Panc1 (cell line): ENCODE measurements around the gene PCDHA7. TPM values are rescaled to one million over a fixed set of nuclear protein-coding genes. Genes with fewer than 3 reads are reported as not detected.
"Not testable (repeated sequence)": the region's sequence is repeated elsewhere in the genome, so short reads cannot be mapped to it uniquely, and the experiment has no call there.

Experiments used
- ATAC-seq: fragments of 200-7000 bp; cut with Tn5 transposase; 2 replicates; pipeline ENCODE4 v1.9.1; 2020; ENCODE audit warnings: mild to moderate bottlenecking, moderate library complexity
- BruUV-seq: library from RNA; stranded (reverse); fragments of 400-500 nt; replicated peaks from 2 replicates; lab custom pipeline; 2021; lab: Mats Ljungman, UMichigan
- CTCF ChIA-PET: fragments of 300-600 bp; sonication (Branson Sonifier 250); formaldehyde crosslinking; loops from one replicate; lab custom pipeline; 2022; ENCODE audit warnings: antibody characterized with exemption; lab: Charles Lee
- POLR2A ChIA-PET: fragments of 300-600 bp; sonication (Branson Sonifier 250); formaldehyde crosslinking; loops from one replicate; lab custom pipeline; 2022; ENCODE audit warnings: antibody characterized with exemption; lab: Charles Lee
- DNase-seq: peaks from one replicate; pipeline ENCODE4 v3.0.0-alpha.2; 2010; ENCODE audit warnings: low read depth, low spot score
- H3K27ac ChIP-seq: 2 replicates; pipeline ENCODE4 v1.5.1; 2011; ENCODE audit warnings: mild to moderate bottlenecking, low read length, inconsistent platforms
- H3K27me3 ChIP-seq: fragments of 200-500 bp; sonication (Bioruptor generic); 2 replicates; pipeline ENCODE4 v1.6.0; 2014; ENCODE audit warnings: low read length, inconsistent platforms; ENCODE audit not compliant: control insufficient read depth, insufficient read depth
- H3K36me3 ChIP-seq: fragments of 200-500 bp; sonication (Bioruptor generic); 2 replicates; pipeline ENCODE4 v1.5.1; 2014; ENCODE audit warnings: inconsistent platforms, mild to moderate bottlenecking, low read length, moderate library complexity; ENCODE audit not compliant: control insufficient read depth, insufficient read depth
- H3K4me1 ChIP-seq: 2 replicates; pipeline ENCODE4 v1.5.1; 2011; ENCODE audit warnings: inconsistent platforms, mild to moderate bottlenecking, low read length, moderate library complexity; ENCODE audit not compliant: control insufficient read depth, insufficient read depth
- H3K4me3 ChIP-seq, 2 experiments: 2 replicates each; pipeline ENCODE4 v1.5.1; 2011 to 2012; ENCODE audit warnings: low read depth in 2 of 2, low read length in 2 of 2, mild to moderate bottlenecking in 2 of 2, inconsistent platforms in 1 of 2, moderate library complexity in 1 of 2
- H3K9me3 ChIP-seq: fragments of 200-500 bp; sonication (Bioruptor generic); 2 replicates; pipeline ENCODE4 v1.5.1; 2014; ENCODE audit warnings: low read depth, mild to moderate bottlenecking, inconsistent platforms, low read length, moderate library complexity; ENCODE audit not compliant: control insufficient read depth, insufficient read depth
- CTCF ChIP-seq: fragments of 450-650 bp; IDR thresholded peaks from 2 replicates; pipeline ENCODE4 v1.5.1; 2017; ENCODE audit warnings: mild to moderate bottlenecking
- POLR2AphosphoS5 ChIP-seq: IDR thresholded peaks from 2 replicates; pipeline ENCODE4 v1.6.1; 2012; ENCODE audit warnings: mild to moderate bottlenecking, low read depth, low read length, moderate library complexity
- SIN3A ChIP-seq: IDR thresholded peaks from 2 replicates; pipeline ENCODE4 v1.6.1; 2012; ENCODE audit warnings: low read depth, mild to moderate bottlenecking, low read length, moderate library complexity, borderline replicate concordance; ENCODE audit not compliant: insufficient read depth
- TCF7L2 ChIP-seq: IDR thresholded peaks from 2 replicates; pipeline ENCODE4 v1.6.1; 2011; ENCODE audit warnings: mild to moderate bottlenecking, low read depth, low read length, inconsistent platforms
- in situ Hi-C: cut with HindIII; loops from 2 replicates; pipeline ENCODE4 v1.10.0; 2016; ENCODE audit warnings: low sequenced_read_pairs, low pct_unique_long_range_greater_than_20kb
- intact Hi-C: fragments of 100-400 bp; cut with micrococcal nuclease; formaldehyde crosslinking; loops from one replicate; pipeline ENCODE4 v1.10.0; 2022; ENCODE audit not compliant: unreplicated experiment
- total RNA-seq: library from RNA; stranded (reverse); gene quantifications from one replicate; pipeline ENCODE4 v1.2.1, GENCODE V29; 2021; ENCODE audit not compliant: unreplicated experiment
- TF ChIP-seq, protein P1 (sequence below), 2 experiments: IDR thresholded peaks; 2 replicates each; pipeline ENCODE4 v1.6.1; 2011 to 2012; ENCODE audit warnings: low read depth in 2 of 2, control low read depth in 1 of 2, low read length in 1 of 2, mild to moderate bottlenecking in 1 of 2, moderate library complexity in 1 of 2; ENCODE audit not compliant: insufficient read depth in 1 of 2

Gene PCDHA7
- total RNA-seq, 1 experiment from 2014 or later: 0.15 TPM

- ChIA-PET POLR2A (no interaction called here), CTCF (no interaction called here)
- Histone ChIP-seq H3K9me3 (peaks cover 29% of the 10 kb centered on the region), H3K4me1 (no peaks in the 10 kb centered on the region), H3K36me3 (no peaks in the 10 kb centered on the region), H3K27ac (no peak within 1 kb of the TSS), H3K4me3 (no peak within 1 kb of the TSS), H3K27me3 (no peaks in the 10 kb centered on the region)
- DNase-seq (no peak), ATAC-seq (no peak)
- intact Hi-C loops (no loop called here), in situ Hi-C loops (no loop called here)
- BruUV-seq: no TSS peak
- no peak for TF ChIP-seq POLR2AphosphoS5
- no peak; the same call in 1 of the 2 replicates for TF ChIP-seq CTCF
- TF ChIP-seq SIN3A: no peak
- TF ChIP-seq TCF7L2: no peak
- TF ChIP-seq, protein P1, sequence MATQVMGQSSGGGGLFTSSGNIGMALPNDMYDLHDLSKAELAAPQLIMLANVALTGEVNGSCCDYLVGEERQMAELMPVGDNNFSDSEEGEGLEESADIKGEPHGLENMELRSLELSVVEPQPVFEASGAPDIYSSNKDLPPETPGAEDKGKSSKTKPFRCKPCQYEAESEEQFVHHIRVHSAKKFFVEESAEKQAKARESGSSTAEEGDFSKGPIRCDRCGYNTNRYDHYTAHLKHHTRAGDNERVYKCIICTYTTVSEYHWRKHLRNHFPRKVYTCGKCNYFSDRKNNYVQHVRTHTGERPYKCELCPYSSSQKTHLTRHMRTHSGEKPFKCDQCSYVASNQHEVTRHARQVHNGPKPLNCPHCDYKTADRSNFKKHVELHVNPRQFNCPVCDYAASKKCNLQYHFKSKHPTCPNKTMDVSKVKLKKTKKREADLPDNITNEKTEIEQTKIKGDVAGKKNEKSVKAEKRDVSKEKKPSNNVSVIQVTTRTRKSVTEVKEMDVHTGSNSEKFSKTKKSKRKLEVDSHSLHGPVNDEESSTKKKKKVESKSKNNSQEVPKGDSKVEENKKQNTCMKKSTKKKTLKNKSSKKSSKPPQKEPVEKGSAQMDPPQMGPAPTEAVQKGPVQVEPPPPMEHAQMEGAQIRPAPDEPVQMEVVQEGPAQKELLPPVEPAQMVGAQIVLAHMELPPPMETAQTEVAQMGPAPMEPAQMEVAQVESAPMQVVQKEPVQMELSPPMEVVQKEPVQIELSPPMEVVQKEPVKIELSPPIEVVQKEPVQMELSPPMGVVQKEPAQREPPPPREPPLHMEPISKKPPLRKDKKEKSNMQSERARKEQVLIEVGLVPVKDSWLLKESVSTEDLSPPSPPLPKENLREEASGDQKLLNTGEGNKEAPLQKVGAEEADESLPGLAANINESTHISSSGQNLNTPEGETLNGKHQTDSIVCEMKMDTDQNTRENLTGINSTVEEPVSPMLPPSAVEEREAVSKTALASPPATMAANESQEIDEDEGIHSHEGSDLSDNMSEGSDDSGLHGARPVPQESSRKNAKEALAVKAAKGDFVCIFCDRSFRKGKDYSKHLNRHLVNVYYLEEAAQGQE (IDR thresholded peaks at IDR 0.05; ENCODE audit: insufficient read depth in 1 of 2, low read depth in 2 of 2, low read length in 1 of 2): no peak
Measured at GRCh38 chr5:140800816-140801493, 33.1 kb upstream of the PCDHA7 start, which contains the start of gene PCDHA3. TSS of gene PCDHA3 (plus strand) at chr5:140801057.

- no peak overlapping the region for H3K27ac ChIP-seq
- H3K4me3 ChIP-seq: no peak overlapping the region
- intact Hi-C loops (no loop called here), in situ Hi-C loops (no loop called here)
- no peak for TF ChIP-seq SIN3A
- TF ChIP-seq, protein P1 (IDR thresholded peaks at IDR 0.05; ENCODE audit: insufficient read depth in 1 of 2, low read depth in 2 of 2, low read length in 1 of 2): no peak
- TF ChIP-seq POLR2AphosphoS5: no peak
- TF ChIP-seq TCF7L2: no peak
- TF ChIP-seq CTCF: no peak
- no TSS peak for BruUV-seq
- ChIA-PET POLR2A (no interaction called here), CTCF (no interaction called here)
- no peak for DNase-seq
- no peaks in the 10 kb centered on the region for H3K36me3 ChIP-seq
- peaks cover 29% of the 10 kb centered on the region for H3K9me3 ChIP-seq
- no peaks in the 10 kb centered on the region for H3K4me1 ChIP-seq
- ATAC-seq: no peak
- no peaks in the 10 kb centered on the region for H3K27me3 ChIP-seq
Measured at GRCh38 chr5:140801494-140801841, 32.6 kb upstream of the PCDHA7 start.

DNA sequence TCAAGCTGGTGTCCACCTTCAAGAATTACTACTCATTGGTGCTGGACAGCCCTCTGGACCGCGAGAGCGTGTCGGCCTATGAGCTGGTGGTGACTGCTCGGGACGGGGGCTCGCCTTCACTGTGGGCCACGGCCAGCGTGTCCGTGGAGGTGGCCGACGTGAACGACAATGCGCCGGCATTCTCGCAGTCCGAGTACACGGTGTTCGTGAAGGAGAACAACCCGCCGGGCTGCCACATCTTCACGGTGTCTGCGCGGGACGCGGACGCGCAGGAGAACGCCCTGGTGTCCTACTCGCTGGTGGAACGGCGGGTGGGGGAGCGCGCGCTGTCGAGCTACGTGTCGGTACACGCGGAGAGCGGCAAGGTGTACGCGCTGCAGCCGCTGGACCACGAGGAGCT, 31.7 kb upstream of the PCDHA7 start:
- intact Hi-C loops, in situ Hi-C loops, BruUV-seq: not testable (repeated sequence)

More for the DNA sequence above, 31.7 kb upstream of the PCDHA7 start:
- H3K4me3 ChIP-seq, H3K4me1 ChIP-seq, POLR2A ChIA-PET, H3K27me3 ChIP-seq, H3K27ac ChIP-seq, DNase-seq, CTCF ChIA-PET, ATAC-seq, H3K36me3 ChIP-seq: not testable (repeated sequence)
- H3K9me3 ChIP-seq: peaks cover 28% of the 10 kb centered on the region
